ENCODE data around the gene LMX1B.

- TF ChIP-seq CTCF (IDR thresholded peaks at IDR 0.05; ENCODE audit: low read depth, low read length) (no peak), POLR2A (IDR thresholded peaks at IDR 0.05; ENCODE audit: extremely low read depth, insufficient read length) (no peak), MYC (IDR thresholded peaks at IDR 0.05; ENCODE audit: low read depth, low read length) (no peak)
- TF ChIP-seq, protein P1, sequence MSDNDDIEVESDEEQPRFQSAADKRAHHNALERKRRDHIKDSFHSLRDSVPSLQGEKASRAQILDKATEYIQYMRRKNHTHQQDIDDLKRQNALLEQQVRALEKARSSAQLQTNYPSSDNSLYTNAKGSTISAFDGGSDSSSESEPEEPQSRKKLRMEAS (IDR thresholded peaks at IDR 0.05; ENCODE audit: low read depth, low read length): no peak
Measured at GRCh38 chr9:126687930-126688461, 74.3 kb downstream of the LMX1B start.
